ENCODE measurements around the gene ANKRD65.

- TF ChIP-seq CTCF (IDR thresholded peaks at IDR 0.05 in 8 of 11, conservative IDR thresholded peaks at IDR 0.05 in 3 of 11) (no peak), POLR2A (IDR thresholded peaks at IDR 0.05) (no peak), POLR2AphosphoS5 (IDR thresholded peaks at IDR 0.05) (no peak)
These were observed 22.3 kb downstream of the ANKRD65 start for GRCh38 chr1:1398677-1399186.

All from spleen (tissue), 7 donors.